GM12878 (cell line): Measurements from ENCODE around the gene DDX39A. TPM values are rescaled to one million over a fixed set of nuclear protein-coding genes. Genes with fewer than 3 reads are reported as not detected.

Experiments
- ATAC-seq: fragments of 200-7000 bp; cut with Tn5 transposase; 3 replicates; pipeline ENCODE4 v1.9.1; 2020; ENCODE audit warnings: mild to moderate bottlenecking, moderate library complexity
- BruUV-seq: library from RNA; stranded (reverse); fragments of 400-500 nt; replicated peaks from 2 replicates; lab custom pipeline; 2021; lab: Mats Ljungman, UMichigan
- CTCF ChIA-PET: fragments of 300-600 bp; sonication (Branson Sonifier 250); formaldehyde crosslinking; extraction: SDS; loops from one replicate; lab custom pipeline; 2021; ENCODE audit warnings: inconsistent platforms; lab: Yijun Ruan, JAX
- POLR2A ChIA-PET: fragments of 350-600 bp; formaldehyde crosslinking; extraction: SDS; loops from one replicate; lab custom pipeline; 2021; ENCODE audit warnings: inconsistent platforms; lab: Charles Lee
- RAD21 ChIA-PET: fragments of 300-600 bp; sonication (Branson Sonifier 250); formaldehyde crosslinking; loops from one replicate; lab custom pipeline; 2023; ENCODE audit warnings: antibody characterized with exemption; ENCODE audit not compliant: unreplicated experiment; lab: Charles Lee
- SMC1A ChIA-PET: fragments of 300-600 bp; sonication (Branson Sonifier 250); formaldehyde crosslinking; loops from one replicate; lab custom pipeline; 2023; ENCODE audit not compliant: unreplicated experiment, uncharacterized antibody; lab: Charles Lee
- DNase-seq: peaks from one replicate; pipeline ENCODE4 v3.0.0-alpha.2; 2011; ENCODE audit warnings: low read depth, low spot score
- FAIRE-seq: peaks from 3 replicates; lab custom pipeline; 2011; peaks lifted over from hg19 to GRCh38; lab: Jason Lieb, UNC
- H2AFZ ChIP-seq: 2 replicates; pipeline ENCODE4 v1.6.0; 2011; ENCODE audit warnings: low read depth, low read length, control low read depth; ENCODE audit not compliant: control insufficient read depth
- H3K27ac ChIP-seq: 2 replicates; pipeline ENCODE4 v1.5.1; 2011; ENCODE audit warnings: control low read depth; ENCODE audit not compliant: control insufficient read depth, insufficient read depth
- H3K27me3 ChIP-seq, 2 experiments: replicated peaks in 1 of 2; 2 replicates each; pipeline versions ENCODE4 v1.6.0 to v1.6.1; 2011; ENCODE audit warnings: low read length in 1 of 2; ENCODE audit not compliant: control insufficient read depth in 2 of 2, insufficient read depth in 2 of 2
- H3K36me3 ChIP-seq, 2 experiments: 2 replicates each; pipeline ENCODE4 v1.5.1; 2011; ENCODE audit warnings: low read length in 1 of 2; ENCODE audit not compliant: control insufficient read depth in 2 of 2, insufficient read depth in 2 of 2
- H3K4me1 ChIP-seq: 2 replicates; pipeline ENCODE4 v1.6.1; 2011; ENCODE audit warnings: mild to moderate bottlenecking, low read length, moderate library complexity, mixed read lengths; ENCODE audit not compliant: control insufficient read depth, insufficient read depth
- H3K4me2 ChIP-seq: 2 replicates; pipeline ENCODE4 v1.6.0; 2011; ENCODE audit warnings: control low read depth; ENCODE audit not compliant: control insufficient read depth, insufficient read depth
- H3K4me3 ChIP-seq: fragments of 200-600 bp; sonication (generic); 2 replicates; pipeline ENCODE4 v1.5.1; 2016
- H3K79me2 ChIP-seq: 2 replicates; pipeline ENCODE4 v1.6.0; 2011; ENCODE audit warnings: low read length; ENCODE audit not compliant: control insufficient read depth, insufficient read depth
- H3K9ac ChIP-seq: 2 replicates; pipeline ENCODE4 v1.8.0; 2011; ENCODE audit warnings: low read length, control low read depth, mixed read lengths; ENCODE audit not compliant: control insufficient read depth, insufficient read depth
- H3K9me3 ChIP-seq: replicated peaks from 3 replicates; pipeline ENCODE4 v1.5.1; 2011; ENCODE audit warnings: mild to moderate bottlenecking, low read length; ENCODE audit not compliant: control insufficient read depth, insufficient read depth
- H4K20me1 ChIP-seq: 2 replicates; pipeline ENCODE4 v1.6.0; 2011; ENCODE audit not compliant: control insufficient read depth, insufficient read depth
- CEBPZ ChIP-seq: fragments of 150-350 bp; IDR thresholded peaks from 2 replicates; pipeline ENCODE4 v1.6.1; 2016; ENCODE audit warnings: low read depth, low read length
- CHD4 ChIP-seq: fragments of 200-600 bp; sonication (generic); IDR thresholded peaks from 2 replicates; pipeline ENCODE4 v1.6.1; 2016; ENCODE audit warnings: mild to moderate bottlenecking
- HCFC1 ChIP-seq: fragments of 150-350 bp; IDR thresholded peaks from 2 replicates; pipeline ENCODE4 v1.6.1; 2014; ENCODE audit warnings: low read length
- HDAC2 ChIP-seq: fragments of 200-600 bp; sonication (generic); IDR thresholded peaks from 2 replicates; pipeline ENCODE4 v1.6.1; 2017
- NBN ChIP-seq: fragments of 450-650 bp; IDR thresholded peaks from 2 replicates; pipeline ENCODE4 v1.6.1; 2016
- NFYA ChIP-seq: IDR thresholded peaks from 2 replicates; pipeline ENCODE4 v1.6.1; 2011; ENCODE audit warnings: low read depth, mild to moderate bottlenecking, low read length, improper control_type of control experiment, borderline replicate concordance
- PAX5 ChIP-seq: IDR thresholded peaks from 2 replicates; pipeline ENCODE4 v1.6.1; 2011; ENCODE audit warnings: low read depth, low read length, borderline replicate concordance
- REST ChIP-seq: IDR thresholded peaks from 2 replicates; pipeline ENCODE4 v1.6.1; 2012; ENCODE audit warnings: mild to moderate bottlenecking, low read depth, low read length
- SMAD1 ChIP-seq: fragments of 450-650 bp; IDR thresholded peaks from 2 replicates; pipeline ENCODE4 v1.6.1; 2018; ENCODE audit warnings: mild to moderate bottlenecking, low read depth; ENCODE audit not compliant: partially characterized antibody
- TBL1XR1 ChIP-seq: IDR thresholded peaks from 2 replicates; pipeline ENCODE4 v1.6.1; 2012; ENCODE audit warnings: low read depth, low read length, improper control_type of control experiment
- TCF3 ChIP-seq: IDR thresholded peaks from 2 replicates; pipeline ENCODE4 v1.6.1; 2012; ENCODE audit warnings: low read depth, mild to moderate bottlenecking, low read length, borderline replicate concordance; ENCODE audit not compliant: insufficient read depth
- WGBS: methylation state at CpG from one replicate; pipeline ENCODE4 v1.1.6; 2016; ENCODE audit warnings: low lambda C conversion rate; ENCODE audit not compliant: insufficient replicate concordance, insufficient coverage; ENCODE audit errors: missing lambda C conversion rate; 5-methylcytosine and 5-hydroxymethylcytosine counted together
- in situ Hi-C: fragments of 300-500 bp; cut with MboI; formaldehyde crosslinking; loops from 9 replicates; pipeline ENCODE4 v1.14.3; 2018; ENCODE audit warnings: mixed read lengths
- intact Hi-C: fragments of 100-400 bp; cut with micrococcal nuclease; formaldehyde crosslinking; loops from one replicate; pipeline ENCODE4 v1.14.2; 2022; ENCODE audit not compliant: unreplicated experiment
- polyA plus RNA-seq, 11 experiments: library from polyadenylated mRNA; depleted of rRNA in 4 of 11; unstranded in 6 of 11; stranded (reverse) in 5 of 11; fragments of >200 nt; fragmentation: Nextera tagmentation in 4 of 11; fragmentation: Illumina TruSeq in 1 of 11; extraction: Ambion mirVana in 4 of 11; extraction: Trizol in 1 of 11; gene quantifications; 1 replicate in 1 of 11; 2 replicates in 10 of 11; pipeline versions ENCODE4 v1.2.1 to v1.2.3, GENCODE V29; 2011 to 2016; ENCODE audit warnings: inconsistent platforms in 2 of 11, missing spikeins in 2 of 11, low read depth in 1 of 11
- total RNA-seq, 4 experiments: library from RNA; depleted of rRNA in 3 of 4; stranded (reverse); fragments of >200 nt in 3 of 4; fragmentation: Illumina TruSeq in 1 of 4; extraction: Trizol in 1 of 4; gene quantifications; 2 replicates each; pipeline versions ENCODE4 v1.2.1 to v1.2.3, GENCODE V29; 2013 to 2021

Gene DDX39A
- total and polyA plus RNA-seq, 10 of the 15 experiments (the other 5 are each of a cell fraction or from before 2014, with no cell fraction given), result 113 to 378 (median 224) TPM

GRCh38 chr19:14393329-14393728 is 25.8 kb downstream of the DDX39A start:
- ChIA-PET CTCF (interaction anchor here (1.0 to 1.3 kb wide), 2 partner anchors 13 to 45 kb away, joined by 3 to 4 read pairs; no protein-coding TSS in a partner anchor), SMC1A (no interaction called here), POLR2A (interaction anchor here (1.1 kb wide), 1 partner anchor 13 kb away, joined by 3 read pairs; no protein-coding TSS in a partner anchor), RAD21 (no interaction called here)
- WGBS, result 86% methylated on average over 4 of the region's 5 CpGs
- H3K27me3 ChIP-seq, result no peaks in the 10 kb centered on the region
- in situ Hi-C loops, result no loop called here
- H3K36me3 ChIP-seq, result peaks cover 24 to 28% of the 10 kb centered on the region in 2 experiments; a peak in 3 of 4 replicates
- no peak overlapping the region for H3K4me2 ChIP-seq
- H3K79me2 ChIP-seq, result no peaks in the 10 kb centered on the region
- FAIRE-seq (no peak), ATAC-seq (no peak), DNase-seq (no peak)
- H3K4me3 ChIP-seq, result no peak overlapping the region
- no peak overlapping the region for H2AFZ ChIP-seq
- intact Hi-C loops, result no loop called here
- no peak overlapping the region for H3K27ac ChIP-seq
- no peaks in the 10 kb centered on the region for H3K4me1 ChIP-seq
- BruUV-seq, result TSS peak; percentile 23
- H3K9me3 ChIP-seq, result no peaks in the 10 kb centered on the region
- H3K9ac ChIP-seq, result no peak overlapping the region
- no peaks in the 10 kb centered on the region for H4K20me1 ChIP-seq
- TF ChIP-seq HDAC2 (no peak), PAX5 (no peak), SMAD1 (no peak), CHD4 (no peak), TCF3 (no peak), CEBPZ (no peak), NBN (no peak), NFYA (no peak), TBL1XR1 (no peak), HCFC1 (no peak), REST (no peak)
